OCI-LY7 (cell line): ENCODE measurements around the gene GRIK1. TPM values are rescaled to one million over a fixed set of nuclear protein-coding genes. Genes with fewer than 3 reads are reported as not detected.

Experiments used
- BruUV-seq: library from RNA; stranded (reverse); fragments of 400-500 nt; replicated peaks from 2 replicates; lab custom pipeline; 2021; lab: Mats Ljungman, UMichigan
- CTCF ChIA-PET: fragments of 300-600 bp; sonication (Branson Sonifier 250); formaldehyde crosslinking; loops from one replicate; lab custom pipeline; 2022; ENCODE audit warnings: antibody characterized with exemption; ENCODE audit not compliant: unreplicated experiment; lab: Charles Lee
- POLR2A ChIA-PET: fragments of 300-600 bp; sonication (Branson Sonifier 250); formaldehyde crosslinking; loops from one replicate; lab custom pipeline; 2022; ENCODE audit warnings: antibody characterized with exemption; lab: Charles Lee
- DNase-seq: peaks from one replicate; pipeline ENCODE4 v3.0.0-alpha.2; 2015; ENCODE audit warnings: low spot score
- H2AFZ ChIP-seq: fragments of 200-600 bp; sonication (generic), shearing (Covaris generic); 2 replicates; pipeline ENCODE4 v1.6.1; 2014; ENCODE audit warnings: mild to moderate bottlenecking, antibody characterized with exemption, low read length, moderate library complexity
- H3K27ac ChIP-seq: fragments of 200-600 bp; sonication (generic); 2 replicates; pipeline ENCODE4 v1.5.1; 2014; ENCODE audit warnings: mixed run types, low read depth, mild to moderate bottlenecking, moderate library complexity, low read length, inconsistent platforms; ENCODE audit not compliant: poor library complexity, severe bottlenecking
- H3K36me3 ChIP-seq: fragments of 200-600 bp; sonication (generic); 2 replicates; pipeline ENCODE4 v1.6.1; 2014; ENCODE audit warnings: mild to moderate bottlenecking, antibody characterized with exemption, low read length, moderate library complexity, mixed read lengths; ENCODE audit not compliant: insufficient read depth
- H3K4me1 ChIP-seq: fragments of 200-600 bp; sonication (generic); 2 replicates; pipeline ENCODE4 v1.5.1; 2014; ENCODE audit warnings: mild to moderate bottlenecking, low read length; ENCODE audit not compliant: insufficient read depth, poor library complexity, severe bottlenecking
- H3K4me2 ChIP-seq: fragments of 200-600 bp; sonication (generic); 2 replicates; pipeline ENCODE4 v1.6.1; 2014; ENCODE audit warnings: mild to moderate bottlenecking, low read length
- H3K4me3 ChIP-seq: fragments of 200-600 bp; sonication (generic); 2 replicates; pipeline ENCODE4 v1.5.1; 2014; ENCODE audit warnings: mild to moderate bottlenecking, low read depth, low read length; ENCODE audit not compliant: poor library complexity, severe bottlenecking
- H3K79me2 ChIP-seq: fragments of 200-600 bp; sonication (generic); 2 replicates; pipeline ENCODE4 v1.6.1; 2016; ENCODE audit warnings: low read depth, mild to moderate bottlenecking, low read length, moderate library complexity, mixed read lengths; ENCODE audit not compliant: insufficient read depth
- H3K9me2 ChIP-seq: fragments of 200-600 bp; sonication (generic); 2 replicates; pipeline ENCODE4 v1.6.1; 2016; ENCODE audit warnings: mild to moderate bottlenecking, low read length, mixed read lengths; ENCODE audit not compliant: insufficient read depth
- H3K9me3 ChIP-seq: fragments of 200-600 bp; sonication (generic); 2 replicates; pipeline ENCODE4 v1.6.1; 2014; ENCODE audit warnings: mild to moderate bottlenecking, mixed run types, low read length, mixed read lengths
- H4K20me1 ChIP-seq: fragments of 200-600 bp; sonication (generic); 2 replicates; pipeline ENCODE4 v1.6.1; 2014; ENCODE audit warnings: mild to moderate bottlenecking, antibody characterized with exemption, low read length, moderate library complexity, mixed read lengths; ENCODE audit not compliant: insufficient read depth
- EZH2phosphoT487 ChIP-seq: fragments of 200-600 bp; sonication (generic); IDR thresholded peaks from 2 replicates; pipeline ENCODE4 v1.6.1; 2018; ENCODE audit warnings: low read depth, borderline replicate concordance, mild to moderate bottlenecking, mixed run types, antibody characterized with exemption, low read length, moderate library complexity, mixed read lengths
- intact Hi-C: fragments of 100-400 bp; cut with micrococcal nuclease; formaldehyde crosslinking; loops from one replicate; pipeline ENCODE4 v1.10.0; 2022; ENCODE audit not compliant: unreplicated experiment
- total RNA-seq, 2 experiments: library from RNA; depleted of rRNA in 1 of 2; stranded (reverse); fragments of >200 nt in 1 of 2; shearing (Covaris generic) in 1 of 2; gene quantifications; 2 replicates each; pipeline ENCODE4 v1.2.3, GENCODE V29; 2014 to 2022
- TF ChIP-seq, protein P1 (sequence below): fragments of 200-600 bp; sonication (generic); conservative IDR thresholded peaks from 2 replicates; pipeline ENCODE4 v1.5.1; 2014; ENCODE audit warnings: mild to moderate bottlenecking, antibody characterized with exemption, low read length, moderate library complexity, mixed read lengths

Gene GRIK1
- total RNA-seq, 2 experiments from 2014 or later: 4.1 TPM; not detected in 1

DNA sequence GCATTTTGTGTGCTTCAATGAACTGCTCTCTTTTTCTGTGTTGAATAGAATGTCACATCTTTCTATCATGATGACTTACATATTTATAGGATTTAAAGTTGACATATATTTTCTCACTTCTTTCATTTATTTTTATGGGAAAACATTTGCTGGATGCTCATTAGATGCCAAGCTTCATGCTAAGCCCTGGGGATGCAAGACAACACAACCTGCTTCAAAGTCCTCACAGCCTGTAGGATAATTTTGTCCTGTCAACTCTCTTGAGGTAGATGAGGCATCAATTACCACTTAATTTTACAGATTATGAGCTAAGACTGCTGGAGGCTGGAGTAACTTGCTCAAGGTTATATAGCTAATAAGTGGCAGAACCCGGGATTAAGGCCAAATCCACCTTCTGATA lies 264.3 kb downstream of the GRIK1 start:
- no peak for DNase-seq
- intact Hi-C loops: no loop called here
- no peak for TF ChIP-seq EZH2phosphoT487
- TF ChIP-seq, protein P1, sequence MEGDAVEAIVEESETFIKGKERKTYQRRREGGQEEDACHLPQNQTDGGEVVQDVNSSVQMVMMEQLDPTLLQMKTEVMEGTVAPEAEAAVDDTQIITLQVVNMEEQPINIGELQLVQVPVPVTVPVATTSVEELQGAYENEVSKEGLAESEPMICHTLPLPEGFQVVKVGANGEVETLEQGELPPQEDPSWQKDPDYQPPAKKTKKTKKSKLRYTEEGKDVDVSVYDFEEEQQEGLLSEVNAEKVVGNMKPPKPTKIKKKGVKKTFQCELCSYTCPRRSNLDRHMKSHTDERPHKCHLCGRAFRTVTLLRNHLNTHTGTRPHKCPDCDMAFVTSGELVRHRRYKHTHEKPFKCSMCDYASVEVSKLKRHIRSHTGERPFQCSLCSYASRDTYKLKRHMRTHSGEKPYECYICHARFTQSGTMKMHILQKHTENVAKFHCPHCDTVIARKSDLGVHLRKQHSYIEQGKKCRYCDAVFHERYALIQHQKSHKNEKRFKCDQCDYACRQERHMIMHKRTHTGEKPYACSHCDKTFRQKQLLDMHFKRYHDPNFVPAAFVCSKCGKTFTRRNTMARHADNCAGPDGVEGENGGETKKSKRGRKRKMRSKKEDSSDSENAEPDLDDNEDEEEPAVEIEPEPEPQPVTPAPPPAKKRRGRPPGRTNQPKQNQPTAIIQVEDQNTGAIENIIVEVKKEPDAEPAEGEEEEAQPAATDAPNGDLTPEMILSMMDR: no peak
- no peaks in the 10 kb centered on the region for H3K9me3 ChIP-seq
- ChIA-PET POLR2A (interaction anchor here (0.5 to 1.5 kb wide), 3 partner anchors 16 to 499 kb away, joined by 3 to 9 read pairs (median 4); no protein-coding TSS in a partner anchor), CTCF (no interaction called here)
- no peaks in the 10 kb centered on the region for H4K20me1 ChIP-seq
- H3K4me1 ChIP-seq: peaks cover 48% of the 10 kb centered on the region
- no TSS peak for BruUV-seq
- H3K4me2 ChIP-seq: peak overlapping the region; percentile 44; the same call in 1 of the 2 replicates
- H3K9me2 ChIP-seq: no peaks in the 10 kb centered on the region
- 0 out of 2 replicates have a peak overlapping the region, but pooled peaks have one; percentile 71 for H2AFZ ChIP-seq
- no peaks in the 10 kb centered on the region for H3K79me2 ChIP-seq
- no peak overlapping the region for H3K27ac ChIP-seq
- H3K36me3 ChIP-seq: no peaks in the 10 kb centered on the region
- H3K4me3 ChIP-seq: no peak overlapping the region

- H3K9me3 ChIP-seq: no peaks in the 10 kb centered on the region
- no TSS peak for BruUV-seq
- DNase-seq: no peak
Measured at GRCh38 chr21:29674343-29674742, 265.5 kb downstream of the GRIK1 start.

More at GRCh38 chr21:29674343-29674742, 265.5 kb downstream of the GRIK1 start:
- Histone ChIP-seq H2AFZ (peak overlapping the region; percentile 69), H3K36me3 (no peaks in the 10 kb centered on the region), H3K4me3 (no peak overlapping the region), H3K79me2 (no peaks in the 10 kb centered on the region), H4K20me1 (no peaks in the 10 kb centered on the region), H3K9me2 (no peaks in the 10 kb centered on the region), H3K4me1 (peaks cover 48% of the 10 kb centered on the region), H3K4me2 (0 out of 2 replicates have a peak overlapping the region, but pooled peaks have one; percentile 11), H3K27ac (no peak overlapping the region)
- ChIA-PET POLR2A (interaction anchor here (0.5 to 2.2 kb wide), 2 partner anchors 32 to 35 kb away, joined by 3 to 8 read pairs; no protein-coding TSS in a partner anchor), CTCF (no interaction called here)
- TF ChIP-seq EZH2phosphoT487: no peak
- TF ChIP-seq, protein P1: no peak
- intact Hi-C loops: no loop called here
